Measurements from ENCODE around the gene UNG. TPM values are rescaled to one million over a fixed set of nuclear protein-coding genes. Genes with fewer than 3 reads are reported as not detected.

Gene UNG
- polyA plus RNA-seq, 1 of the 3 experiments (the other 2 are of a cell fraction) = 33.2 TPM

- H3K36me3 ChIP-seq (replicated peaks in 1 of 2; ENCODE audit: control insufficient read depth in 1 of 2, insufficient read depth in 2 of 2, low read length in 1 of 2) = no peaks in the 10 kb centered on the region
- no peaks in the 10 kb centered on the region for H3F3A ChIP-seq (replicated peaks; ENCODE audit: insufficient read depth)
- POLR2A ChIA-PET = interaction anchor here (0.6 kb wide), 1 partner anchor 61 kb away, joined by 3 read pairs; no protein-coding TSS in a partner anchor
- no peaks in the 10 kb centered on the region for H4K20me1 ChIP-seq (ENCODE audit: insufficient read depth)
- no peak for TF ChIP-seq YY1 (IDR thresholded peaks at IDR 0.05; ENCODE audit: low read depth)
- TF ChIP-seq RCOR1 (IDR thresholded peaks at IDR 0.05; ENCODE audit: low read length) = no peak
- DNase-seq = no peak
- no peaks in the 10 kb centered on the region for H3K79me2 ChIP-seq (ENCODE audit: insufficient read depth)
- H3K4me1 ChIP-seq (ENCODE audit: control insufficient read depth in 1 of 2, insufficient read depth in 2 of 2, low read depth in 1 of 2, low read length in 1 of 2) = peaks cover 0 to 13% of the 10 kb centered on the region in 2 experiments; a peak in 2 of 4 replicates
- H3K4me3 ChIP-seq (ENCODE audit: low read depth in 2 of 2, low read length in 1 of 2) = no peak overlapping the region
- 95% methylated on average over 4 of the region's 5 CpGs for WGBS (ENCODE audit: low lambda C conversion rate)
- CTCF ChIA-PET = interaction anchor here (3.4 kb wide), 1 partner anchor 22 kb away, joined by 9 read pairs; no protein-coding TSS in a partner anchor
- H3K27ac ChIP-seq (ENCODE audit: low read depth in 2 of 2, low read length in 1 of 2) = no peak overlapping the region
- no peaks in the 10 kb centered on the region for H3K9me2 ChIP-seq
- no peaks in the 10 kb centered on the region for H3K27me3 ChIP-seq (ENCODE audit: insufficient read depth)
- no peak overlapping the region for H3K9ac ChIP-seq
- no peaks in the 10 kb centered on the region for H3K9me3 ChIP-seq
- H2AFZ ChIP-seq (ENCODE audit: low read depth) = no peak overlapping the region
- no peak overlapping the region for H3K4me2 ChIP-seq
Observed at GRCh38 chr12:109156036-109156435, 58.6 kb downstream of the UNG start.

- Histone ChIP-seq H3K4me1 (ENCODE audit: control insufficient read depth in 1 of 2, insufficient read depth in 2 of 2, low read depth in 1 of 2, low read length in 1 of 2) (peaks cover 0 to 13% of the 10 kb centered on the region in 2 experiments; a peak in 2 of 4 replicates), H3K27me3 (ENCODE audit: insufficient read depth) (no peaks in the 10 kb centered on the region), H3K27ac (ENCODE audit: low read depth in 2 of 2, low read length in 1 of 2) (no peak overlapping the region), H3K4me2 (no peak overlapping the region), H3F3A (replicated peaks; ENCODE audit: insufficient read depth) (no peaks in the 10 kb centered on the region), H3K9me2 (no peaks in the 10 kb centered on the region), H3K36me3 (replicated peaks in 1 of 2; ENCODE audit: control insufficient read depth in 1 of 2, insufficient read depth in 2 of 2, low read length in 1 of 2) (no peaks in the 10 kb centered on the region), H3K9ac (no peak overlapping the region), H2AFZ (ENCODE audit: low read depth) (no peak overlapping the region), H3K9me3 (no peaks in the 10 kb centered on the region), H3K79me2 (ENCODE audit: insufficient read depth) (no peaks in the 10 kb centered on the region), H4K20me1 (ENCODE audit: insufficient read depth) (no peaks in the 10 kb centered on the region), H3K4me3 (ENCODE audit: low read depth in 2 of 2, low read length in 1 of 2) (no peak overlapping the region)
- POLR2A ChIA-PET = no interaction called here
- TF ChIP-seq MAX (IDR thresholded peaks at IDR 0.05; ENCODE audit: low read depth) (no peak), RCOR1 (IDR thresholded peaks at IDR 0.05; ENCODE audit: low read length) (no peak), NRF1 (IDR thresholded peaks at IDR 0.05; ENCODE audit: low read depth, low read length) (no peak), MEF2A (IDR thresholded peaks at IDR 0.05; ENCODE audit: borderline replicate concordance, low read depth) (no peak), FOXM1 (IDR thresholded peaks at IDR 0.05; ENCODE audit: low read depth) (no peak), RFX5 (IDR thresholded peaks at IDR 0.05; ENCODE audit: low read length) (no peak), FOXJ3 (CRISPR knock-in tag; IDR thresholded peaks at IDR 0.05) (no peak), YY1 (IDR thresholded peaks at IDR 0.05; ENCODE audit: low read depth) (no peak), ZBTB33 (IDR thresholded peaks at IDR 0.05; ENCODE audit: borderline replicate concordance, low read depth) (no peak), EZH2phosphoT487 (IDR thresholded peaks at IDR 0.05; ENCODE audit: borderline replicate concordance, low read depth) (no peak), IRF3 (IDR thresholded peaks at IDR 0.05; ENCODE audit: low read depth, low read length) (no peak), MXI1 (IDR thresholded peaks at IDR 0.05; ENCODE audit: low read depth, low read length) (no peak)
- no peak for DNase-seq
- 92% methylated on average over 5 of the region's 5 CpGs for WGBS (ENCODE audit: low lambda C conversion rate)
- CTCF ChIA-PET = interaction anchor here (1.7 to 2.4 kb wide), 2 partner anchors 45 to 237 kb away, joined by 4 to 9 read pairs; no protein-coding TSS in a partner anchor
Observed at GRCh38 chr12:109156586-109156985, 59.2 kb downstream of the UNG start.

All from SK-N-SH (cell line).